GM18502 (cell line): ENCODE measurements around the gene USP3.

Experiments
- ATAC-seq: cut with Tn5 transposase; IDR thresholded peaks from one replicate; pipeline ENCODE4 v1.9.1; 2021; ENCODE audit warnings: mild to moderate bottlenecking; ENCODE audit not compliant: unreplicated experiment, poor library complexity

Gene USP3

GRCh38 chr15:63535689-63536088, 31.3 kb downstream of the USP3 start:
- no peak for ATAC-seq

DNA sequence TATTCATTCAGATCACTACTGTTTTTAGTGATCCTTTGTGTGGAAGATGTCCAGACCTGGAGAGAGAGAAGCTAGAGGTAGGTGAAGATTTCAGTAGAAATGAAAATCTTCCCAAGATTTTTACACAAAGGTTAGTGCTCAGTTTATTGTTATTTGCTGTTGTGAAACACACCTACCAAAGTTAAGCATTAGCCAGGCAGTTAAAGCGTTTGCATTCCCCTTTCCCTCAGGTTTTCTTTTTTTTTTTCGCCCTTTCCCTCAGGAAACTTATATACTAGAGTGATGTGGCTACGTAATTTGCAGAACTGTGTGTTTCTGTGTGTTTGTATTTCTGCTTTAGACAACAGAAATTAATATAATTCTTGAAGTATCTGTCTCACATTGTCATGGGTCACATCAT, 34.5 kb downstream of the USP3 start:
- ATAC-seq: no peak

- ATAC-seq: no peak
Measured at GRCh38 chr15:63539521-63539920, 35.1 kb downstream of the USP3 start.

DNA sequence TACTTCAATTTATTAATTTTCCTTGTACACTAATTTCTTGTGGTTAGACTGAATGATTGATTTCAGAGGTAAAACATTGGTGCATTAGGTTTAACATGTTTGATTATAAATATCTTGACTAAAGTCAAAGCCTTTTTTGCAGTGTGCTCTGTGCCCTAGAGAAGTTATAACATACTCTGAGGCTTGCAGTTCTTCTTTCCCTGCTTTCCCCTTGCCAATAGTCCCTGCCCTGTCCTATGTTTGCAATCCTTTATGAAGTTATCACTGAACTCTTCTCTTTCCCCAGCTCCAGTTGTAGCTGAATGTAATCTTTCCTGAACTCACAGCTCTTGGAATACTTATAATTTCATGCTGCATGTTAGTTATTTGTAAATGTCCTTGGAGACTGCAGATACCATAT, 35.6 kb downstream of the USP3 start:
- no peak for ATAC-seq

DNA sequence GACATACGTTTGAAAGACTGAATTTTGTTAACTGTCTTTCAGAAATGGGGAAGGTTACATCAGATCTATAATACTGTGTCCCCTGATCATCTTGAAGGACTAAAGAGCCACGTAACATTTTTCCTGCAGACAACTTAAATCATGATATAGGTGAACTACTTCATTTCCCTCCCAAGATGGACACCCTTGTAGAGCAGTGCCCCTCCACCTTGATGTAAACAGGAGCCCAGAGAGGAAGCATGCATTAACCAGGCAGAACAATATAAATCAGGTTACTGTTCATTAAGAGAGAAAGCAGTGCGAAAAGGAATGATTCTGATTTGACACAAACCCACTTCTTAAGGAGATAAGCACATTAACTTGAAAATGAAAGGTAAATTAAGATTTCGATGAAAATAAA, 36.1 kb downstream of the USP3 start:
- no peak for ATAC-seq

GRCh38 chr15:63544258-63545026, 40.0 kb downstream of the USP3 start:
- no peak for ATAC-seq

- ATAC-seq: no peak
Measured at GRCh38 chr15:63545520-63545919, 41.1 kb downstream of the USP3 start.

DNA sequence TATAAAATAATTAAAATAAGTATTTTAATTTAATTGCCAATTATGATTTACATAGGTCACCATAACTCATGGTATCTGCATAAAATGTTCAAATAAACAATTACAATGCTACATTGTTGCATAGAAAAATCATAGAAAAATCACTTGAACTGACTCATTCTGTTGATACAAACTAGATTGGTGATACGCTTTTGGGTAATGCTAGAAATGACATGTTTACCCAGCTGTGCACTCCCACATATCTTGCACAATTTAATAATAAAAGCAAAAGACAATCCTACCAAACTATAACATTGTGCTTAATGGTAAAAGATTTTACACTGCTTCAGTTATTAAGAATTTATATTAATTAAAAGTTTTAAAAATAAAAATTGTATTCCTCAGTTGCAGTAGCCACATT, 47.0 kb downstream of the USP3 start:
- ATAC-seq: no peak

GRCh38 chr15:63553388-63553791, 49.0 kb downstream of the USP3 start:
- ATAC-seq: no peak

GRCh38 chr15:63554337-63554927, 50.0 kb downstream of the USP3 start:
- no peak for ATAC-seq

GRCh38 chr15:63555507-63555906, 51.1 kb downstream of the USP3 start:
- ATAC-seq: no peak

DNA sequence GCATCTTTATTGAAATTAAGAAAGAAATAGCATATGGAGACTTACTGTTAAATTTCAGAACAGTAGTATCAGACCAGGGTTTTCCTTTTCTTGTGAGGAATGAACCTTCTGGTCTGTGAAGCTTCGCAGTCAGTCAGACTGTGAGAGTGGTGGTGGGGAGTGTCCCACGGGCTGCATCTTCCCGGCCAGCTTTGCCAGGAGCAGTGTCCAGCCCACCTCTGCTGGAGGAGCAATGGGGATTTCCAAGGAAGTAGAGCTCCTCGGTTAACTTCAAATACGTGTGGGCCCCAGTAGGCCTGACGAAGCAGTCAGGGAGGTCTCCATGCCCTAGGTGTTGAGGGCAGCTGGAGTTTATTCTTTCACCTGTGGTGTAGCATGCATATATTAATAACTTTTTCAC, 51.9 kb downstream of the USP3 start:
- no peak for ATAC-seq

- no peak for ATAC-seq
Measured at GRCh38 chr15:63556736-63557135, 52.3 kb downstream of the USP3 start.

GRCh38 chr15:63559753-63560152, 55.4 kb downstream of the USP3 start:
- no peak for ATAC-seq

GRCh38 chr15:63560741-63561448, 56.5 kb downstream of the USP3 start:
- ATAC-seq: no peak

GRCh38 chr15:63564093-63564492, 59.7 kb downstream of the USP3 start:
- no peak for ATAC-seq

GRCh38 chr15:63565536-63566186, 61.3 kb downstream of the USP3 start:
- no peak for ATAC-seq

DNA sequence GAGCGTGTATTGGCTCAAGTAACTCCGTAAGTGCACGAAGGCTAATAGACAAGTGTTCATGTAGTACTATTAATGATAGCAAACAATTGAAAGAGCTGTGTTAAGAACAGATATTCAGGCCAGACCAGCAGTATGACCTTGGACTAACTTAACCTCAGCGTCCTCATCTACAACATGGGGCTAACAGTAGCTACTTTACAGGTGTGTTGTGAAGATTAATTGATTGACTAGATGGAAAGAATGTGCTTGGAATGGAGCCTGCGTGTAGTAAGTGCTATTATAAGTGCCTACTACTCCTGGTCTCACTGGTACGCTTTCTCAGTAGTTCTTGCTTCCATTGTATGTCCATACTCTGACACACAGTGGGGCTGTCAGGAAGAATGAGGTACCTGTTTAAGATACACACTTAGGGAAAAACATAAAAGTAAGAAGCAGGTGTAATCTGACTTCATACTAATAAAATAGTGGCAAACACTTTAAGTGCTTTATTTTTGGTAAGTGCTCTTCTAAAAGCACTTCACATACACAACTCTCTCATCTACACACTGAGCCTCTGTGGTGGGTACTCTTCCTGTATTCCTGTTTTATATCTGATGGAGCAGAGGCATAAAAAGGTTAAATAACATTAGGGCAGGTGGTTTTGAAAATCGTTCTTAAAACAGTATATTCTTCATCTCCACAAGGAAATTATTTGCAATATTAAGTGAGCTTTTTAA, 68.5 kb downstream of the USP3 start:
- no peak for ATAC-seq

DNA sequence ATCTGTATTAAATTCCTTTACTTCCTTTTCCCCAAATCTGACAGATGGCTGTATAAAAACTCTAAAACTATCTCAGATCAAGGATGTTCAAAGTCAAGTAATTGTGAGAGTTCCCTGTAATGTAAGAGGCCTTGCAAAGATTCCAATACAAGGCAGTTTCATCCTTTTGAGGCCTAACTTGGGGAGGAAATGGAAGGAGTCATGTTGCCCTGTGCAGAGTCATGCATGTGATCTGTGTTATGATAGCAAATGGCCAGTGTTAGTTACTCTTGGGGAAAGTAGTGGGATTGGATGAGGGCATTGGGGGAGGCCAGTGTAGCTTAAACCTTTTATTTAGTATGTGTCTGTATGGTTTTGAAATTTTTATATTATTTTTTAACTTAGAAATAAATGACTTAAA, 69.1 kb downstream of the USP3 start:
- ATAC-seq: no peak

DNA sequence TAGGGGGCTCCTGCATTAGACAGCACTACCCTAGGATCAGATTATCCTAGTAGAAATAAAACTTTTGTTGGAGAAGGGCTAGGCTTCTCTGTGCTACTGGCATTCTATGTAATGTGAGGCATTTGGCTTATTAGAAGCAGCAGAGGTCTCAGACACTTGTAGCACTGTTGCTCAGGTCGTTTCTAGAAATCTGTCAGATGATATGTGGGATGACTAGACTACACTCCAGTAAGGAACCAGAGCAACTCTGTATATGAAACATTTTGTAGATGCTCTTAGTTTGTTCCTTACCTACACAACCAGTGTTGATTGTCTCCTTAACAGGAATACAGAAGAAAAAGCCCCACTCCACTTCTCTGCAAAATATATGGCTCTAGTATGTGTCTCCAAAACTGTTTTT, 70.9 kb downstream of the USP3 start:
- no peak for ATAC-seq
